Skeletal muscle satellite cell (primary cell): ENCODE results near the gene CDK5RAP2.

ENCODE experiments used
- H3K27me3 ChIP-seq: 2 replicates; pipeline ENCODE4 v1.7.0; 2013; ENCODE audit warnings: low read length; ENCODE audit not compliant: control insufficient read depth, insufficient read depth
- H3K36me3 ChIP-seq: 2 replicates; pipeline ENCODE4 v1.7.0; 2013; ENCODE audit warnings: mild to moderate bottlenecking, control low read depth, low read length; ENCODE audit not compliant: insufficient read depth
- H3K4me1 ChIP-seq: 2 replicates; pipeline ENCODE4 v1.7.0; 2013; ENCODE audit warnings: low read length; ENCODE audit not compliant: control insufficient read depth, insufficient read depth
- H3K4me2 ChIP-seq: 2 replicates; pipeline ENCODE4 v1.7.0; 2013; ENCODE audit warnings: mild to moderate bottlenecking, low read length
- H3K4me3 ChIP-seq: 2 replicates; pipeline ENCODE4 v1.7.0; 2013; ENCODE audit warnings: low read length
- H3K9ac ChIP-seq: 2 replicates; pipeline ENCODE4 v1.7.0; 2013; ENCODE audit warnings: mild to moderate bottlenecking, low read depth, low read length, moderate library complexity
- H3K9me3 ChIP-seq: replicated peaks from 2 replicates; pipeline ENCODE4 v1.7.0; 2013; ENCODE audit warnings: mild to moderate bottlenecking, control low read depth, low read length

The CDK5RAP2 gene

GRCh38 chr9:120431268-120431667, 148.7 kb downstream of the CDK5RAP2 start:
- Histone ChIP-seq H3K27me3 (no peaks in the 10 kb centered on the region), H3K9ac (no peak overlapping the region), H3K4me2 (no peak overlapping the region), H3K4me1 (peaks cover 26% of the 10 kb centered on the region), H3K9me3 (no peaks in the 10 kb centered on the region), H3K36me3 (peaks cover 19% of the 10 kb centered on the region), H3K4me3 (no peak overlapping the region)

- Histone ChIP-seq H3K4me1 (no peaks in the 10 kb centered on the region), H3K9ac (no peak overlapping the region), H3K4me2 (no peak overlapping the region), H3K9me3 (no peaks in the 10 kb centered on the region), H3K36me3 (peaks cover 30% of the 10 kb centered on the region), H3K4me3 (no peak overlapping the region), H3K27me3 (no peaks in the 10 kb centered on the region)
Observed at GRCh38 chr9:120424248-120424647, 155.7 kb downstream of the CDK5RAP2 start.

GRCh38 chr9:120423812-120424211, 156.2 kb downstream of the CDK5RAP2 start:
- Histone ChIP-seq H3K27me3 (no peaks in the 10 kb centered on the region), H3K4me3 (no peak overlapping the region), H3K36me3 (peaks cover 34% of the 10 kb centered on the region), H3K4me2 (no peak overlapping the region), H3K9ac (no peak overlapping the region), H3K4me1 (no peaks in the 10 kb centered on the region), H3K9me3 (no peaks in the 10 kb centered on the region)

- H3K36me3 ChIP-seq = peaks cover 35% of the 10 kb centered on the region
- no peaks in the 10 kb centered on the region for H3K9me3 ChIP-seq
- no peak overlapping the region for H3K9ac ChIP-seq
- H3K27me3 ChIP-seq = no peaks in the 10 kb centered on the region
- peaks cover 3% of the 10 kb centered on the region for H3K4me1 ChIP-seq
- no peak overlapping the region for H3K4me3 ChIP-seq
- H3K4me2 ChIP-seq = no peak overlapping the region
Observed at GRCh38 chr9:120421977-120422376, 158.0 kb downstream of the CDK5RAP2 start.

- Histone ChIP-seq H3K27me3 (no peaks in the 10 kb centered on the region), H3K4me1 (peaks cover 8% of the 10 kb centered on the region), H3K4me3 (no peak overlapping the region), H3K4me2 (no peak overlapping the region), H3K36me3 (peaks cover 26% of the 10 kb centered on the region), H3K9ac (no peak overlapping the region), H3K9me3 (no peaks in the 10 kb centered on the region)
Observed at GRCh38 chr9:120418315-120418714, 161.7 kb downstream of the CDK5RAP2 start.

GRCh38 chr9:120416781-120417427, 163.1 kb downstream of the CDK5RAP2 start:
- no peaks in the 10 kb centered on the region for H3K9me3 ChIP-seq
- H3K36me3 ChIP-seq = peaks cover 24% of the 10 kb centered on the region
- H3K4me2 ChIP-seq = no peak overlapping the region
- no peaks in the 10 kb centered on the region for H3K27me3 ChIP-seq
- H3K9ac ChIP-seq = no peak overlapping the region
- no peak overlapping the region for H3K4me3 ChIP-seq
- H3K4me1 ChIP-seq = peaks cover 18% of the 10 kb centered on the region

GRCh38 chr9:120413121-120414048, 166.6 kb downstream of the CDK5RAP2 start:
- Histone ChIP-seq H3K4me3 (no peak overlapping the region), H3K9ac (no peak overlapping the region), H3K9me3 (no peaks in the 10 kb centered on the region), H3K4me1 (peaks cover 23% of the 10 kb centered on the region), H3K27me3 (no peaks in the 10 kb centered on the region), H3K36me3 (peaks cover 21% of the 10 kb centered on the region), H3K4me2 (no peak overlapping the region)

- peak overlapping the region; percentile 8 for H3K9ac ChIP-seq
- H3K4me2 ChIP-seq = no peak overlapping the region
- H3K9me3 ChIP-seq = no peaks in the 10 kb centered on the region
- peaks cover 23% of the 10 kb centered on the region for H3K4me1 ChIP-seq
- H3K4me3 ChIP-seq = no peak overlapping the region
- peaks cover 29% of the 10 kb centered on the region for H3K36me3 ChIP-seq
- H3K27me3 ChIP-seq = no peaks in the 10 kb centered on the region
Observed at GRCh38 chr9:120412425-120412951, 167.5 kb downstream of the CDK5RAP2 start.

- Histone ChIP-seq H3K4me2 (no peak overlapping the region), H3K4me3 (no peak overlapping the region), H3K9me3 (no peaks in the 10 kb centered on the region), H3K36me3 (peaks cover 32% of the 10 kb centered on the region), H3K4me1 (peaks cover 19% of the 10 kb centered on the region), H3K27me3 (no peaks in the 10 kb centered on the region), H3K9ac (peak overlapping the region; percentile 8)
Observed at GRCh38 chr9:120411862-120412424, 168.0 kb downstream of the CDK5RAP2 start.

- H3K27me3 ChIP-seq = no peaks in the 10 kb centered on the region
- no peak overlapping the region for H3K4me2 ChIP-seq
- H3K9ac ChIP-seq = no peak overlapping the region
- peaks cover 41% of the 10 kb centered on the region for H3K36me3 ChIP-seq
- H3K9me3 ChIP-seq = no peaks in the 10 kb centered on the region
- peaks cover 15% of the 10 kb centered on the region for H3K4me1 ChIP-seq
- no peak overlapping the region for H3K4me3 ChIP-seq
Observed at GRCh38 chr9:120410925-120411501, 169.0 kb downstream of the CDK5RAP2 start.

- Histone ChIP-seq H3K27me3 (no peaks in the 10 kb centered on the region), H3K4me3 (no peak overlapping the region), H3K4me2 (no peak overlapping the region), H3K4me1 (peaks cover 25% of the 10 kb centered on the region), H3K9me3 (no peaks in the 10 kb centered on the region), H3K9ac (no peak overlapping the region), H3K36me3 (peaks cover 50% of the 10 kb centered on the region)
Observed at GRCh38 chr9:120408680-120409258, 171.2 kb downstream of the CDK5RAP2 start.
